HG03097 (cell line): ENCODE data around the gene KDM3B.
"Not testable (repeated sequence)": the region's sequence is repeated elsewhere in the genome, so short reads cannot be mapped to it uniquely, and the experiment has no call there.

Source experiments
- ATAC-seq: cut with Tn5 transposase; IDR thresholded peaks from one replicate; pipeline ENCODE4 v1.9.1; 2021; ENCODE audit not compliant: unreplicated experiment, low FRiP score

The KDM3B gene

GRCh38 chr5:138352071-138352721, at the start of gene KDM3B:
Gene KDM3B, plus strand, starts transcription at chr5:138352685. Its CDS starts 111 bp downstream, at chr5:138352796.
- ATAC-seq = peak; percentile 60

- no peak for ATAC-seq
Measured at GRCh38 chr5:138303372-138303771, 49.1 kb upstream of the KDM3B start.

GRCh38 chr5:138305797-138306196, 46.7 kb upstream of the KDM3B start:
- ATAC-seq = no peak

- no peak for ATAC-seq
Measured at GRCh38 chr5:138315751-138316278, 36.7 kb upstream of the KDM3B start.

- ATAC-seq = no peak
Measured at GRCh38 chr5:138316355-138316754, 36.1 kb upstream of the KDM3B start.

GRCh38 chr5:138318211-138318610, 34.3 kb upstream of the KDM3B start:
- ATAC-seq = not testable (repeated sequence)

- ATAC-seq = no peak
Measured at GRCh38 chr5:138330813-138331448, 21.6 kb upstream of the KDM3B start.

- peak; percentile 98 for ATAC-seq
Measured at GRCh38 chr5:138331449-138332368, 20.8 kb upstream of the KDM3B start, which contains the start of gene CDC25C. Gene CDC25C, minus strand, starts transcription at chr5:138331804. Its CDS starts 624 bp downstream, at chr5:138331180.

- ATAC-seq = no peak
Measured at GRCh38 chr5:138334867-138335447, 17.5 kb upstream of the KDM3B start.

GRCh38 chr5:138336952-138337684, 15.4 kb upstream of the KDM3B start:
- ATAC-seq = peak; percentile 4

GRCh38 chr5:138337685-138338410, 14.6 kb upstream of the KDM3B start, which contains the start of gene FAM53C:
Gene FAM53C, plus strand, starts transcription at chr5:138338266. Its CDS starts 3,070 bp downstream, at chr5:138341336.
- peak; percentile 76 for ATAC-seq

GRCh38 chr5:138338411-138339090, 13.9 kb upstream of the KDM3B start:
- ATAC-seq = no peak

- ATAC-seq = no peak
Measured at GRCh38 chr5:138339091-138339456, 13.4 kb upstream of the KDM3B start.

GRCh38 chr5:138339464-138339863, 13.0 kb upstream of the KDM3B start:
- no peak for ATAC-seq

- no peak for ATAC-seq
Measured at GRCh38 chr5:138340008-138340407, 12.5 kb upstream of the KDM3B start.

- ATAC-seq = no peak
Measured at GRCh38 chr5:138344887-138345622, 7.4 kb upstream of the KDM3B start.

- no peak for ATAC-seq
Measured at GRCh38 chr5:138346889-138347288, 5.6 kb upstream of the KDM3B start.
